Uterus (tissue), 4 donors: ENCODE data around the gene MLIP. TPM values are rescaled to one million over a fixed set of nuclear protein-coding genes. Genes with fewer than 3 reads are reported as not detected.

ENCODE experiments used
- DNase-seq, 2 donors: peaks; one replicate each; pipeline ENCODE4 v3.0.0-alpha.2; 2019 to 2020
- H3K27ac ChIP-seq, 2 donors: fragments of 200-600 bp; sonication (generic); 1 replicate in 1 of 2; 2 replicates in 1 of 2; pipeline ENCODE4 v1.5.1; 2016 to 2018
- H3K27me3 ChIP-seq, 2 donors: fragments of 200-600 bp; sonication (generic); one replicate each; pipeline ENCODE4 v1.5.1; 2018 to 2019; ENCODE audit warnings: control low read depth in 1 of 2
- H3K36me3 ChIP-seq, 2 donors: fragments of 200-600 bp; sonication (generic); one replicate each; pipeline ENCODE4 v1.5.1; 2019; ENCODE audit warnings: control low read depth in 1 of 2
- H3K4me1 ChIP-seq, 2 donors: fragments of 200-600 bp; sonication (generic); one replicate each; pipeline ENCODE4 v1.5.1; 2018 to 2019; ENCODE audit warnings: control low read depth in 1 of 2
- H3K4me3 ChIP-seq, 2 donors: fragments of 200-600 bp; sonication (generic); 1 replicate in 1 of 2; 2 replicates in 1 of 2; pipeline ENCODE4 v1.5.1; 2018 to 2019; ENCODE audit warnings: mild to moderate bottlenecking in 1 of 2
- H3K9me3 ChIP-seq, 2 donors: fragments of 200-600 bp; sonication (generic); one replicate each; pipeline ENCODE4 v1.5.1; 2019; ENCODE audit warnings: control low read depth in 1 of 2
- CTCF ChIP-seq, 4 experiments: fragments of 200-600 bp in 2 of 4; fragments of 450-650 bp in 2 of 4; sonication (generic) in 2 of 4; IDR thresholded peaks; one replicate each; pipeline ENCODE4 v1.5.1; 2016 to 2019; ENCODE audit warnings: antibody characterized with exemption in 4 of 4, mild to moderate bottlenecking in 2 of 4, moderate library complexity in 1 of 4
- POLR2A ChIP-seq, 2 donors: fragments of 450-650 bp; IDR thresholded peaks; one replicate each; pipeline ENCODE4 v1.6.1; 2016; ENCODE audit warnings: antibody characterized with exemption in 2 of 2, mild to moderate bottlenecking in 1 of 2, moderate library complexity in 1 of 2
- intact Hi-C: fragments of 100-400 bp; cut with DNase I; formaldehyde crosslinking; loops from one replicate; pipeline ENCODE4 v1.15.1; 2023; ENCODE audit warnings: low total_unique reads
- total RNA-seq, 4 donors: library from RNA; depleted of rRNA in 3 of 4; stranded (reverse); fragments of >200 nt in 3 of 4; gene quantifications; one replicate each; pipeline versions ENCODE4 v1.1.0 to v1.2.4, GENCODE V29; 2014 to 2023
- donor health status: DM: yes; HTN: yes; CAD: no.

Gene MLIP
- total RNA-seq, 4 donors from 2014 or later: not detected

GRCh38 chr6:54151861-54152260 lies 40.6 kb downstream of the MLIP start:
- Histone ChIP-seq H3K4me3 (no peak overlapping the region), H3K36me3 (no peaks in the 10 kb centered on the region), H3K27ac (no peak overlapping the region), H3K4me1 (no peaks in the 10 kb centered on the region), H3K9me3 (no peaks in the 10 kb centered on the region), H3K27me3 (no peaks in the 10 kb centered on the region)
- intact Hi-C loops: no loop called here
- TF ChIP-seq POLR2A (IDR thresholded peaks at IDR 0.05) (no peak), CTCF (IDR thresholded peaks at IDR 0.05) (no peak)
- no peak for DNase-seq

- intact Hi-C loops: no loop called here
- no peaks in the 10 kb centered on the region for H3K27me3 ChIP-seq
- TF ChIP-seq POLR2A (IDR thresholded peaks at IDR 0.05) (no peak), CTCF (IDR thresholded peaks at IDR 0.05) (no peak)
- H3K4me1 ChIP-seq: no peaks in the 10 kb centered on the region
- H3K36me3 ChIP-seq: no peaks in the 10 kb centered on the region
- no peak overlapping the region for H3K27ac ChIP-seq
- H3K4me3 ChIP-seq: no peak overlapping the region
- no peaks in the 10 kb centered on the region for H3K9me3 ChIP-seq
- no peak for DNase-seq
These were observed 45.5 kb downstream of the MLIP start for GRCh38 chr6:54156650-54157250.

- intact Hi-C loops: no loop called here
- Histone ChIP-seq H3K4me1 (no peaks in the 10 kb centered on the region), H3K9me3 (no peaks in the 10 kb centered on the region), H3K27me3 (no peaks in the 10 kb centered on the region), H3K36me3 (no peaks in the 10 kb centered on the region), H3K4me3 (no peak overlapping the region), H3K27ac (no peak overlapping the region)
- no peak for DNase-seq
- no peak for TF ChIP-seq CTCF (IDR thresholded peaks at IDR 0.05)
- TF ChIP-seq POLR2A (IDR thresholded peaks at IDR 0.05): no peak
These were observed 46.2 kb downstream of the MLIP start for GRCh38 chr6:54157405-54157804.

- intact Hi-C loops: no loop called here
- Histone ChIP-seq H3K4me3 (no peak overlapping the region), H3K4me1 (no peaks in the 10 kb centered on the region), H3K9me3 (no peaks in the 10 kb centered on the region), H3K27ac (no peak overlapping the region), H3K36me3 (peaks cover 0 to 5% of the 10 kb centered on the region in 2 donors), H3K27me3 (no peaks in the 10 kb centered on the region)
- DNase-seq: no peak
- TF ChIP-seq CTCF (IDR thresholded peaks at IDR 0.05): no peak
- no peak for TF ChIP-seq POLR2A (IDR thresholded peaks at IDR 0.05)
These were observed 61.8 kb downstream of the MLIP start for GRCh38 chr6:54173089-54173488.

- DNase-seq: no peak
- Histone ChIP-seq H3K9me3 (no peaks in the 10 kb centered on the region), H3K4me1 (no peaks in the 10 kb centered on the region), H3K36me3 (no peaks in the 10 kb centered on the region), H3K27ac (no peak overlapping the region), H3K27me3 (no peaks in the 10 kb centered on the region), H3K4me3 (no peak overlapping the region)
- TF ChIP-seq POLR2A (IDR thresholded peaks at IDR 0.05) (no peak), CTCF (IDR thresholded peaks at IDR 0.05) (no peak)
- intact Hi-C loops: no loop called here
These were observed 67.9 kb downstream of the MLIP start for GRCh38 chr6:54179152-54179551.
